ENCODE data around the gene IZUMO4. TPM values are rescaled to one million over a fixed set of nuclear protein-coding genes. Genes with fewer than 3 reads are reported as not detected.

IZUMO4 gene
- total RNA-seq, 2 donors from 2014 or later: 0.67 to 1.4 TPM

DNA sequence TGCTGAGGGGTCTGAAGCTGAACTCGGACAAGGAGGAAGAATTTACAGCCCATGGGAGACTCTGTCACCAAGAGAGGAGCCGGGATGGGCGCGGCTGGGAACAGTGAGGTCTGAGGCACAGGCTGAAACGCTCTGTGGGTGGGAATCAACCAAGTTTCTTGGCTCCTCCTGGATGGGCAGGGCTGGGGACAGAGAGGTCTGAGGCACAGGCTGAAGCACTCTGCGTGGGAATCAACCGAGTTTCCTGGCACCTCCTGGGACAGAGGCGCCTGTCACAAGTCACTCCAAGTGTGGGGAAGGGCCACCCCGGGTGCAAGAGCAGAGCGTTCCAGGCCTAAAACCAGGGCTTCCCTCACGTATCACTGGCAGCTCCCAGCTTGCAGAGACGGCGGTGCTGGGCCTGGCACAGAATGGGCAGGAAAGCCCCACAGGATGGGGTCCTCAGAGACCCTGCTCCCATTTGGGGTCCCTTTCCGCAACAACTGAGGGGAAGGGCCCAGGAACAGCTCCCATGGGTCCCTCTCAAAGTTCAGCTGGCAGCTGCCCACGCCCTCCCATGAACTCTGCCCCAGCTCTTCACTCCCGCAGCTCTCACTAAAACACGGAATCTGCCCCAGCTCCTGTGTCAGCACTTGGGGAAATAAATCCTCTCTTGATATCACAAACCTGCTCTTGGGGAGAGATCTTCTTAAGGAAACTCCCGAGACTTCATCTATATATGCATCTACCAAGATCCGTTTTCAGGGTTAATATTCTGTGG is 36.2 kb downstream of the IZUMO4 start:
- no peak for TF ChIP-seq CTCF (IDR thresholded peaks at IDR 0.05)
- H3K27ac ChIP-seq: peak overlapping the region; percentile 76 to 79
- H3K9me3 ChIP-seq: no peaks in the 10 kb centered on the region
- DNase-seq (ENCODE audit: low spot score): peak; percentile 62
- H3K4me3 ChIP-seq: no peak overlapping the region
- H3K4me1 ChIP-seq: peaks cover 0 to 36% of the 10 kb centered on the region in 2 donors
- H3K27me3 ChIP-seq: no peaks in the 10 kb centered on the region
- H3K36me3 ChIP-seq: peaks cover 49% of the 10 kb centered on the region

- H3K36me3 ChIP-seq: peaks cover 38% of the 10 kb centered on the region
- no peak overlapping the region for H3K4me3 ChIP-seq
- no peak for TF ChIP-seq CTCF (IDR thresholded peaks at IDR 0.05)
- no peaks in the 10 kb centered on the region for H3K27me3 ChIP-seq
- no peak for DNase-seq (ENCODE audit: low spot score)
- H3K27ac ChIP-seq: no peak overlapping the region
- H3K4me1 ChIP-seq: peaks cover 0 to 29% of the 10 kb centered on the region in 2 donors
- H3K9me3 ChIP-seq: no peaks in the 10 kb centered on the region
Measured at GRCh38 chr19:2135474-2136402, 39.0 kb downstream of the IZUMO4 start.

DNA sequence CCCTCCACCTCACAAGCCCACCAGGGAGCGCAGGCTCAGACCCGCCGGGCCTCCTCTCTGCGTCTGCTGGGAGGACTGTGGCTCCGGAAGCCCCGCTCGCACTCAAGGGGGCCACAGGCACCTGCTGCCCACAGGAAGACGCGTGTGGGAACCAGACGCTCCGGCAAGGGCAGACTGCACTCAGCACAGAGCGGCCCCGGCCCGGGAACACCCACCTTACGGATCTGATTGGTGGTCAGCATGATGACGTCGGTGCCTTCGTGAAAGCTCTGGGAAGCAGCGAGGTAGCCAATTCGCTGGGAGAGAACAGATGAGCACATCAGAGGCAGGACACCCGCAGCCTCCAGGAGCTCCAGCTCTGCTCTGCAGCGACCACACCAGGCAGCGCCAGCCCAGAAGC is 40.1 kb downstream of the IZUMO4 start:
- H3K4me1 ChIP-seq: peaks cover 0 to 24% of the 10 kb centered on the region in 2 donors
- TF ChIP-seq CTCF (IDR thresholded peaks at IDR 0.05): no peak

GRCh38 chr19:2138061-2138728 is 41.5 kb downstream of the IZUMO4 start:
- Histone ChIP-seq H3K36me3 (peaks cover 24% of the 10 kb centered on the region), H3K27ac (peak overlapping the region in 1 of 2 donors; percentile 42), H3K4me3 (no peak overlapping the region)

More for the DNA sequence above, 40.1 kb downstream of the IZUMO4 start:
- Histone ChIP-seq H3K9me3 (no peaks in the 10 kb centered on the region), H3K36me3 (peaks cover 35% of the 10 kb centered on the region), H3K27me3 (no peaks in the 10 kb centered on the region), H3K4me3 (no peak overlapping the region), H3K27ac (no peak overlapping the region)
- DNase-seq (ENCODE audit: low spot score): no peak

More at GRCh38 chr19:2138061-2138728, 41.5 kb downstream of the IZUMO4 start:
- no peak for DNase-seq (ENCODE audit: low spot score)
- TF ChIP-seq CTCF (IDR thresholded peaks at IDR 0.05): no peak
- peaks cover 0 to 14% of the 10 kb centered on the region in 2 donors for H3K4me1 ChIP-seq
- H3K9me3 ChIP-seq: no peaks in the 10 kb centered on the region
- H3K27me3 ChIP-seq: no peaks in the 10 kb centered on the region
